ENCODE results near the gene HSF2BP.
"Not testable (repeated sequence)": the region's sequence is repeated elsewhere in the genome, so short reads cannot be mapped to it uniquely, and the experiment has no call there.

The HSF2BP gene

GRCh38 chr21:43597540-43598250 lies 61.6 kb downstream of the HSF2BP start:
- DNase-seq (ENCODE audit: low read depth), result no peak

DNA sequence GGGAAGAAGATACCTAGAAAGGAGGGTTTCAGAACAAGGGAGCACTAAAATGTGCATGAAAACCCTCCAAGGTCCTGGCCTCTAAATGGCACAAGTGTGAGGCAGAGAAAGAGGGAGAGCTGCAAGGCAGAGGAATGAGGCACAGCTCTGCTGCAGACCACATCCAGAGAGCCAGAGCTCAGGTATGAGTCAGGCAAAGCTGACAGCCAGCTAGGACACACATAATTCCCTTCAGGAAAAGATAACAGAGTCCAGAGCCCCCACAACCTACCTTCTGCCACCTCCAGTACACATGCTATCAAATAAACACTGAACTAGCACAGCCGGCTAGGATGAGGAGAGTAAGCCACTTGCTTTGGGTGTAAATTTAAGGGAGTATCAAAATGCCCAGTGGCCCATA lies 62.2 kb downstream of the HSF2BP start:
- no peak for DNase-seq (ENCODE audit: low read depth)

DNA sequence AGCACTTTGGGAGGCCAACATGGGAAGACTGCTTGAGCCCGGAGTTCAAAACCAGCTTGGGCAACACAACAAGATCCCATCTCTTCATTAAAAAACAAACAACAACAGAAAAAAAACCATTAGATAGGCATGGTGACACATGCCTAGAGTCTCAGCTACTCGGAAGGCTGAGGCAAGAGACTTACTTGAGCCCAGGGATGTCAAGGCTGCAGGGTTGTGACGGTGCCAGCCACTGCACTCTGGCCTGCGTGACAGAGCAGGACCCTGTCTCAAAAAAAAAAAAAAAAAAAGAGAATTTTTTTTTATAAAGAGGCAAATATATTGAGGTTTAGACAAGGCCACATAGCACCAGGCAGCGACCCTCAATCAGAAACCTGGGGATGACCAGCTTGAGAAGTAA lies 62.7 kb downstream of the HSF2BP start:
- DNase-seq (ENCODE audit: low read depth), result no peak

DNA sequence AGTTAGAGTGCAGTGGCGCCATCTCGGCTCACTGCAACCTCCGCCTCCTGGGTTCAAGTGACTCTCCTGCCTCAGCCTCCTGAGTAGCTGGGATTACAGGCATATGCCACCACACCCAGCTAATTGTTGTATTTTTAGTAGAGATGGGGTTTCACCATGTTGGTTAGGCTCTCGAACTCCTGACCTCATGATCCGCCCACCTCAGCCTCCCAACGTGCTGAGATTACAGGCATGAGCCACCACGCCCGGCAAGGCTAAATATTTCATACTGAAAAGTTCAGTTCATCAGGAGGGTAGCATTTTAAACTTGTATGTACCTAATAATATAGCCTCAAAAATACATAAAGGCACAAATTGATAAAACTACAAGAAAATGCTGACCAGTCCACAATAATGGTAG lies 63.5 kb downstream of the HSF2BP start:
- DNase-seq (ENCODE audit: low read depth), result not testable (repeated sequence)

GRCh38 chr21:43593078-43593477 lies 66.2 kb downstream of the HSF2BP start:
- no peak for DNase-seq (ENCODE audit: low read depth)

DNA sequence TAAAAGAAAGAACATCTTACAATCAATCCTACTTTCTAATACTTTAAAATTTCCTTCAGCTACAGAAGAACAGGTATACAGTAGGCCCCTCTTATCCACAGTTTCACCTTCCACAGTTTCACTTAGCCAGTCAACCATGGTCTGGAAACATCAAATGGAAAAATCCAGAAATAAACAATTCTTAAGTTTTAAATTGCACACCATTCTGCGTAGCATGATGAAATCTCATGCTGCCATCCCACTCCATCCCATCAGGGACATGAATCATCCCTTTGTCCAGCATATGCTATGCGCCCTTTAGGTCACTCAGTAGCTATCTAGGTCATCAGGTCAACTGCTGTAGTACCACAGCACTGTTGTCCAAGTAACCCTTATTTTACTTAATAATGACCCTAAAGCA lies 67.7 kb downstream of the HSF2BP start:
- no peak for DNase-seq (ENCODE audit: low read depth)

- DNase-seq (ENCODE audit: low read depth), result no peak
Observed at GRCh38 chr21:43590194-43590593, 69.1 kb downstream of the HSF2BP start.

GRCh38 chr21:43588957-43589356 lies 70.3 kb downstream of the HSF2BP start:
- no peak for DNase-seq (ENCODE audit: low read depth)

- no peak for DNase-seq (ENCODE audit: low read depth)
Observed at GRCh38 chr21:43585924-43586413, 73.3 kb downstream of the HSF2BP start.

- DNase-seq (ENCODE audit: low read depth), result no peak
Observed at GRCh38 chr21:43585514-43585913, 73.8 kb downstream of the HSF2BP start.

- no peak for DNase-seq (ENCODE audit: low read depth)
Observed at GRCh38 chr21:43581453-43581852, 77.8 kb downstream of the HSF2BP start.

DNA sequence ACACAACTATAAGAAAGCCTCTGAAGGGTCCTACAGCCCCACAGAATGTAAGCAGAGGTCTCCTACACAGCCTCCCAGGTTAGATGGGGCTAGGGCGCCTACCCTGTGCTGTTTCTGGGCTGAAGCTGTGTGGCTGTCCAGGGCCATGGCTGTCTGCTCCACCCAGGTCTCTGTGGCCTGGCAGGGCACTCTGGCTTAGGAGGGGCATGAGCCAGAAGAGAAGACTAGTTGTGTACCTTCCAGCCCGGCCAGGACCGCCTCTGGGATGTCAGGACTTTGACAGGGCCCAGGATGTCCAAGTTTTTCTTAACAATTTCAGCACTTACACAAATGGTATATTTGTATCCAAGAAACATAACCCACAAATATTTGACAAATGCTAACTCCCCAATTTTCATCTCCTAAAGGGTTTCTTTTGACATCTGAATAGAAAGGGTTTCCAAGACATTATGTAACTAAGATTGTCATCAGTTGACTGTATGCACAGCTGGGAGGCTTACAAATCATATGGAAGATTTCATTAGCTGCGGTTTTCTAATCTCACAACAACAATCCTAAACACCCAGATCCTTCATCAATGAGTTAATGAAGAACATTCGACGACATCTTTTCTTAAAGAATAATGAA lies 80.5 kb downstream of the HSF2BP start:
- DNase-seq (ENCODE audit: low read depth), result no peak

GRCh38 chr21:43575473-43575844 lies 83.8 kb downstream of the HSF2BP start:
- no peak for DNase-seq (ENCODE audit: low read depth)

DNA sequence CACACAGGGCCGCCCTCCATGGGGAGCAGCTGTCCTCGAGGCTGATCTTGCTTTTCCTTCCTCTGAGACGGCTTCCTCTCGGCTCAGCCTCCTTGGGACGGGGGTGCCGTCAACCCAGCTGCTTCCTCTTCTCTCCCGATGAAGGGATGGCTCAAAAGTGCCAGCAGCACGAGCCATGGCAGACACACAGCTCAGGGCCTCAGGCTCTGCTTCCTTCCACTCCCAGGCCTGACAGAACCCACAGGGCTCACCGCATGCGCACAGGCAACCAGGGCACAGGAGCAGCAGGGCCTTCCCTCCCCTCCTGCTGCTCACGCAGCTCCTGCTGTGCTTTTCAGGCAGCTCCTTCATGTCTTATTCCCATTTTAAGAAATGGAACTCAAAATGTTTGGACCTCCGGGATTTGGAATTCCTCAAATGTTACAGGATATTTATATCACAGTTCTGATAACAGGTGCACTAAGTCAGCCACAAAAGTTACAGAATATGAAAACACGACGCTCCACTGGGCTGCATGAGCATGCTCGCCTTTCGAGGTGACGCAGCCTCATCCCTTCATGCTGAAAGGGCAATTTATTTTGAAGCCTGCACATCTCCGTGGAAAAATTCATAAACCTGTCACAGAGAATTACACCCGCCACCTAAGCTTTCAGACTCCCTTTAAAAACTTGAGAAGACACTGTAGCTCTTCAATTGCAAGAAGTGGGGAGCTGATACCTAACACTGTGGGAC lies 84.4 kb downstream of the HSF2BP start:
- DNase-seq (ENCODE audit: low read depth), result no peak

DNA sequence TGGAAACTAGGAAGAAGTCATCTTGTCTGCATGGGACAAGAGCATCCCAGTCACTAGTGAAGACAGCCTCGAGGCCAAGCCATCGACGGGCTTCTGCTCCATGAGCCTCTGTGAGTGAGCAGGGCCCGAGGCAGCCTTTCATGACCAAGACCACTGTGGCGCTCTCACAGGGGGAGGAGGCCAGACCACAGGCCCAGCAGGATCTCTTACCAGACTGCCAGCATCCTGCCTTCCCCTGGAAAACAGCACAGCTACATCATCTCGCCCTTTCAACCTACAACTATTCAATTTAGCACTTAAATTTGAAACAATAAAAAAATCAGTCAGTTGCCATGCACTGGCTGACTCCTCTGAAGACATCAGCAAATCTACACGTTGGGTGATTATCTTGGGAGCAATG lies 85.4 kb downstream of the HSF2BP start:
- DNase-seq (ENCODE audit: low read depth), result no peak

- DNase-seq (ENCODE audit: low read depth), result no peak
Observed at GRCh38 chr21:43572446-43572845, 86.8 kb downstream of the HSF2BP start.

GRCh38 chr21:43571976-43572375 lies 87.3 kb downstream of the HSF2BP start:
- DNase-seq (ENCODE audit: low read depth), result no peak

DNA sequence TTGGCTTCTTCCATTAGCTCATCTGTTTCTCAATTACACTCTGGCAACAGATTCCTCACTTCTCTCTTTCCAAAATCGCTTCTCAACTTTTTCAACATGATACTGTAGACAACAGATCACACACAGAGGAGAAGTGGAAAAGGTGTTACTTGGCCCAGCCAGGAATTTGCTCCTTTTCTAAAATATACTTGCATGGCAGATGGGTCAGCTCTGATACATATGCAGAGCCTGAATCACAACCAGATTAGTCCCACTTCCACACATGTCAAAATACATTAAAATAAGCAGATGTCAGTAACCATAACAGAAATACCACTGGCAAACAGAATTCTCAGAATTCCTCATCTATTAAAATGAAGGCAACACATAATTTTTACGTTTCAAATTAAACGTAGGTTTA lies 89.1 kb downstream of the HSF2BP start:
- DNase-seq (ENCODE audit: low read depth), result not testable (repeated sequence)

GRCh38 chr21:43562451-43562850 lies 96.8 kb downstream of the HSF2BP start:
- DNase-seq (ENCODE audit: low read depth), result not testable (repeated sequence)

DNA sequence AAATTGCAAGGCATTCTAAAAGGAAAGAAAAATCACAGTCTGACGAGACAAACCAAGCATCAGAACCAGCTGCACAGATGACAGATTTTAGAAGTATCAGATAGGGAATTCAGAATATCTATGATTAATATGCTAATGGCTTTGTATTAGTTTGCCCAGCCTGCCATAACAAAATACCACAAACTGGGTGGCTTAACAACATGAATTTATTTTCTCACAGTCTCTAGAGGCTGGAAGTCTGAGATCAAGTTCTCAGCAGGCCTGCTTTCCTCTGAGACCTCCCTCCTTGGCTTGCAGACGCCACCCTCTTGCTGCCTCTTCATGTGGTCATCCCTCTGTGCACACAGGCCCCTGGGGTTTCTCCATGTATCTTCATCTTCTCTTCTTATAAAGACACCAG lies 118.7 kb downstream of the HSF2BP start:
- DNase-seq (ENCODE audit: low read depth), result not testable (repeated sequence)

DNA sequence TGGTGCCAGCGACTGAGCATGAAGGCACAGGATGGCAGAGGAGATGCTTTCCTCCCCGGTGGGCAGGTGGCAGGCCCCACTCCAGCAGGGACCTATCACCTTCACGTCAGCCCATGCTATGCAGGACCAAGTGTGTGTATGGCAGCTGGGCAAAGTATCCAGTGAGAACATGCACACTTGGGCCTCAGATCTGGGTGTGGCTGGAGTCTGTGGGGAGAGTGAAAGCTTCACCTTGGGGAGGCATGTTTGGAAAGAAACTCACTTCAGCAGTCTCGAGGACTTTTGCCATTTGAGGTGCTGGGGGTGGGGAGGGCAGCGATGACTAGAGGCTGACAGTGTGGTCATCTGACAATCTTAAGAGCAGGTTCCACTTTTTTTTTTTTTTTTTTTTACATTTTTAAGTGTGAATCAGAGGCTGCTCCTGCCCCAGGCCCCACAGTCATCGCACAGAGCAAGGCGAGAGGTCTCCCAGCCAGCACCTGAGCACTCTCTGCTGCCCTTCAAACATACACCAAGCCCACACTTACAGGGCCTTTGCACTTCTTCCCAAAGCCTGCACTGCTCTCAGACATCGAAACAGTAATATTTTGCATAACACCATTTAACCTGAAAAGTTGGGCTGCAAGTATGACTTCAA lies 136.7 kb downstream of the HSF2BP start:
- DNase-seq (ENCODE audit: low read depth), result not testable (repeated sequence)

DNA sequence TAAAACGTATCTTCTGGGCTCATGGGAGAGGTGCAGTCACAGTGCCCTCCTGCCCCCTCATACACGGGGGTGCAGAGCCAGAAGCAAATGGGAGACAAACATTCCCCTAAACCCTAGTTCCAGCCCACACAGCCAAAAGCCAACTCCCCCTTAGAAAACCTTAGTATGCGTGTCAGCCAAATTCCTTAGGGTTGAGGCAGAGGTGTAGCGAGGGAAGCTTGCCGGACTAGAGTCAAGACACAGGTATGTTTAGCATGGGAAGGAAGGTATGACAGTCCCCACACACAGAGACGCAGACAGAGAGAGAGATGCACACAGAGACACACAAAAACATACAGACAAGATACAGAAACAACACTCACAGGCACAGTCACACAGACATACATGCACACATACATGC lies 141.6 kb downstream of the HSF2BP start:
- not testable (repeated sequence) for DNase-seq (ENCODE audit: low read depth)
